H1 (cell line): ENCODE results near the gene DVL1. TPM values are rescaled to one million over a fixed set of nuclear protein-coding genes. Genes with fewer than 3 reads are reported as not detected.

Experiments
- CTCF ChIA-PET: fragments of 300-600 bp; sonication (Branson Sonifier 250); formaldehyde crosslinking; loops from one replicate; lab custom pipeline; 2021; ENCODE audit not compliant: partially characterized antibody; lab: Charles Lee
- POLR2A ChIA-PET: fragments of 300-600 bp; sonication (Branson Sonifier 250); formaldehyde crosslinking; loops from one replicate; lab custom pipeline; 2021; ENCODE audit warnings: inconsistent platforms; ENCODE audit not compliant: partially characterized antibody; lab: Charles Lee
- DNase-seq, 2 experiments: peaks; one replicate each; pipeline versions ENCODE4 v3.0.0 to v3.0.0-alpha.2; 2010 to 2022; ENCODE audit warnings: low spot score in 2 of 2, low read depth in 1 of 2, mixed read lengths in 1 of 2
- FAIRE-seq: peaks from 2 replicates; lab custom pipeline; 2011; peaks lifted over from hg19 to GRCh38; lab: Jason Lieb, UNC
- H2AFZ ChIP-seq: 2 replicates; pipeline ENCODE4 v1.8.1; 2012; ENCODE audit warnings: low read length, inconsistent platforms
- H2AK5ac ChIP-seq: 2 replicates; pipeline ENCODE4 v1.6.1; 2013; ENCODE audit warnings: low read depth, low read length
- H2BK120ac ChIP-seq: replicated peaks from 2 replicates; pipeline ENCODE3; 2013; ENCODE audit warnings: low read depth, low read length, inconsistent platforms
- H2BK12ac ChIP-seq: 2 replicates; pipeline ENCODE4 v1.6.1; 2013; ENCODE audit warnings: low read depth, low read length
- H2BK15ac ChIP-seq: 2 replicates; pipeline ENCODE4 v1.6.1; 2013; ENCODE audit warnings: low read length
- H2BK20ac ChIP-seq: 2 replicates; pipeline ENCODE4 v1.6.1; 2013; ENCODE audit warnings: low read length
- H2BK5ac ChIP-seq: 2 replicates; pipeline ENCODE4 v1.6.1; 2013; ENCODE audit warnings: low read depth, low read length
- H3K14ac ChIP-seq: 2 replicates; pipeline ENCODE4 v1.6.1; 2013; ENCODE audit warnings: inconsistent platforms; ENCODE audit not compliant: insufficient read length
- H3K18ac ChIP-seq: 2 replicates; pipeline ENCODE4 v1.6.1; 2013; ENCODE audit warnings: low read length; ENCODE audit errors: extremely low read depth
- H3K23ac ChIP-seq: 2 replicates; pipeline ENCODE4 v1.6.1; 2013; ENCODE audit warnings: inconsistent platforms; ENCODE audit not compliant: insufficient read length
- H3K23me2 ChIP-seq: 2 replicates; pipeline ENCODE4 v1.6.1; 2013; ENCODE audit warnings: low read depth, low read length
- H3K27ac ChIP-seq: 2 replicates; pipeline ENCODE4 v1.6.1; 2011; ENCODE audit warnings: low read depth, low read length, inconsistent platforms
- H3K27me3 ChIP-seq, 4 experiments: replicated peaks in 1 of 4; 1 replicate in 1 of 4; 2 replicates in 3 of 4; pipeline versions ENCODE4 v1.6.1 to v1.8.1; 2011 to 2013; ENCODE audit warnings: low read length in 3 of 4, mild to moderate bottlenecking in 3 of 4, inconsistent platforms in 2 of 4, mixed read lengths in 2 of 4, moderate library complexity in 1 of 4; ENCODE audit not compliant: control insufficient read depth in 3 of 4, insufficient read depth in 3 of 4; ENCODE audit errors: extremely low read depth in 1 of 4
- H3K36me3 ChIP-seq, 4 experiments: 2 replicates each; pipeline versions ENCODE4 v1.6.1 to v1.8.1; 2011 to 2013; ENCODE audit warnings: mild to moderate bottlenecking in 4 of 4, low read length in 3 of 4, moderate library complexity in 2 of 4, control low read depth in 1 of 4, inconsistent platforms in 1 of 4; ENCODE audit not compliant: insufficient read depth in 4 of 4, control insufficient read depth in 2 of 4
- H3K4ac ChIP-seq: replicated peaks from 2 replicates; pipeline ENCODE3; 2013; ENCODE audit warnings: low read length, low read depth, mixed read lengths, inconsistent platforms; ENCODE audit not compliant: insufficient read length
- H3K4me1 ChIP-seq, 4 experiments: replicated peaks in 1 of 4; 1 replicate in 1 of 4; 2 replicates in 3 of 4; pipeline versions ENCODE4 v1.6.1 to v1.8.1; 2011 to 2013; ENCODE audit warnings: low read length in 3 of 4, inconsistent platforms in 2 of 4, mixed read lengths in 1 of 4; ENCODE audit not compliant: insufficient read depth in 4 of 4, control insufficient read depth in 3 of 4
- H3K4me2 ChIP-seq, 2 experiments: 2 replicates each; pipeline versions ENCODE4 v1.6.1 to v1.8.1; 2011 to 2013; ENCODE audit warnings: low read depth in 2 of 2, low read length in 2 of 2, control low read depth in 1 of 2, inconsistent platforms in 1 of 2, mild to moderate bottlenecking in 1 of 2; ENCODE audit not compliant: insufficient read depth in 1 of 2
- H3K4me3 ChIP-seq, 4 experiments: fragments of 200-600, 300-600 bp in 1 of 4; sonication (generic), shearing (Covaris generic), sonication (Bioruptor Twin) in 1 of 4; 2 replicates each; pipeline versions ENCODE4 v1.5.1 to v1.8.1; 2011 to 2016; ENCODE audit warnings: low read length in 4 of 4, low read depth in 3 of 4, control low read depth in 2 of 4, inconsistent platforms in 2 of 4, mild to moderate bottlenecking in 2 of 4, mixed read lengths in 1 of 4, moderate library complexity in 1 of 4; ENCODE audit not compliant: insufficient read depth in 2 of 4; ENCODE audit errors: extremely low read depth in 1 of 4
- H3K56ac ChIP-seq: replicated peaks from 2 replicates; pipeline ENCODE3; 2013; ENCODE audit warnings: low read depth, mild to moderate bottlenecking, mixed read lengths, low read length, inconsistent platforms; ENCODE audit not compliant: insufficient read length
- H3K79me1 ChIP-seq: 2 replicates; pipeline ENCODE4 v1.6.1; 2013; ENCODE audit warnings: low read depth, low read length, control low read depth
- H3K79me2 ChIP-seq, 2 experiments: 2 replicates each; pipeline versions ENCODE4 v1.6.1 to v1.8.1; 2012 to 2013; ENCODE audit warnings: low read length in 2 of 2, mild to moderate bottlenecking in 2 of 2, inconsistent platforms in 1 of 2; ENCODE audit not compliant: insufficient read depth in 2 of 2, control insufficient read depth in 1 of 2
- H3K9ac ChIP-seq, 4 experiments: replicated peaks in 1 of 4; 1 replicate in 1 of 4; 2 replicates in 3 of 4; pipeline versions ENCODE4 v1.6.1 to v1.8.1; 2011 to 2013; ENCODE audit warnings: low read depth in 3 of 4, low read length in 3 of 4, control low read depth in 2 of 4, mild to moderate bottlenecking in 2 of 4, moderate library complexity in 2 of 4, inconsistent platforms in 1 of 4; ENCODE audit errors: extremely low read depth in 1 of 4
- H3K9me3 ChIP-seq, 2 experiments: 2 replicates each; pipeline versions ENCODE4 v1.6.1 to v1.8.1; 2012 to 2013; ENCODE audit warnings: mild to moderate bottlenecking in 2 of 2, moderate library complexity in 2 of 2, control low read depth in 1 of 2, inconsistent platforms in 1 of 2, low read depth in 1 of 2, low read length in 1 of 2, mixed read lengths in 1 of 2; ENCODE audit not compliant: insufficient read depth in 2 of 2
- H4K20me1 ChIP-seq, 2 experiments: replicated peaks in 1 of 2; 2 replicates each; pipeline versions ENCODE3 to v1.8.1; 2011 to 2013; ENCODE audit warnings: inconsistent platforms in 2 of 2, low read length in 2 of 2, mild to moderate bottlenecking in 1 of 2; ENCODE audit not compliant: insufficient read depth in 2 of 2, control insufficient read depth in 1 of 2
- H4K5ac ChIP-seq: 2 replicates; pipeline ENCODE4 v1.6.1; 2013; ENCODE audit warnings: low read length, low read depth, mixed read lengths, inconsistent platforms; ENCODE audit not compliant: insufficient read length
- H4K8ac ChIP-seq: 2 replicates; pipeline ENCODE4 v1.8.0; 2013; ENCODE audit warnings: mild to moderate bottlenecking, moderate library complexity, low read length, inconsistent platforms; ENCODE audit not compliant: insufficient read depth; ENCODE audit errors: extremely low read depth
- H4K91ac ChIP-seq: replicated peaks from 2 replicates; pipeline ENCODE3; 2013; ENCODE audit warnings: low read length, mixed read lengths, inconsistent platforms; ENCODE audit not compliant: insufficient read length
- HDAC2 ChIP-seq, 2 experiments: fragments of 300-600 bp in 1 of 2; sonication (generic) in 1 of 2; IDR thresholded peaks; 2 replicates each; pipeline ENCODE4 v1.6.1; 2011 to 2012; ENCODE audit warnings: low read depth in 2 of 2, low read length in 2 of 2, mild to moderate bottlenecking in 2 of 2, moderate library complexity in 2 of 2, borderline replicate concordance in 1 of 2, inconsistent platforms in 1 of 2
- POLR2A ChIP-seq, 2 experiments: IDR thresholded peaks; 1 replicate in 1 of 2; 2 replicates in 1 of 2; pipeline ENCODE4 v1.6.1; 2011; ENCODE audit warnings: low read depth in 2 of 2, low read length in 2 of 2, mild to moderate bottlenecking in 2 of 2; ENCODE audit errors: control extremely low read depth in 1 of 2
- POLR2AphosphoS5 ChIP-seq: IDR thresholded peaks from 2 replicates; pipeline ENCODE4 v1.6.1; 2011; ENCODE audit warnings: low read depth, low read length
- SIN3A ChIP-seq, 2 experiments: IDR thresholded peaks in 1 of 2; conservative IDR thresholded peaks in 1 of 2; 2 replicates each; pipeline ENCODE4 v1.6.1; 2011 to 2012; ENCODE audit warnings: low read length in 2 of 2, improper control_type of control experiment in 1 of 2, low read depth in 1 of 2, mild to moderate bottlenecking in 1 of 2
- WGBS, 2 experiments: shearing (Covaris generic) in 1 of 2; methylation state at CpG; one replicate each; pipeline versions ENCODE4 v1.1.6 to v1.1.7; 2013 to 2015; ENCODE audit warnings: low lambda C conversion rate in 2 of 2, mixed read lengths in 2 of 2, inconsistent platforms in 1 of 2, low coverage in 1 of 2, missing lambda C conversion rate in 1 of 2; ENCODE audit not compliant: insufficient replicate concordance in 2 of 2, insufficient coverage in 1 of 2, insufficient read length in 1 of 2; ENCODE audit errors: extremely low coverage in 1 of 2, missing lambda C conversion rate in 1 of 2; 5-methylcytosine and 5-hydroxymethylcytosine counted together
- polyA plus RNA-seq, 7 experiments: library from polyadenylated mRNA; depleted of rRNA in 3 of 7; stranded (reverse) in 5 of 7; unstranded in 2 of 7; fragments of >200 nt in 5 of 7; fragments of 200-250 nt in 2 of 7; gene quantifications; 1 replicate in 5 of 7; 2 replicates in 1 of 7; 4 replicates in 1 of 7; pipeline versions ENCODE4 v1.2.1 to v1.2.3, GENCODE V29; 2011 to 2013; ENCODE audit warnings: missing spikeins in 2 of 7, mixed read lengths in 2 of 7
- total RNA-seq: library from RNA; stranded (reverse); fragmentation: NEBNext Ultra II Directional; extraction: Animal tissue kit (Norgen Biotek cat#: 25700); gene quantifications from 2 replicates; pipeline ENCODE4 v1.2.1, GENCODE V29; 2021

The DVL1 gene
- total and polyA plus RNA-seq, 2 of the 8 experiments (the other 6 are each of a cell fraction or from before 2014, with no cell fraction given): 39.4 to 58.9 TPM

DNA sequence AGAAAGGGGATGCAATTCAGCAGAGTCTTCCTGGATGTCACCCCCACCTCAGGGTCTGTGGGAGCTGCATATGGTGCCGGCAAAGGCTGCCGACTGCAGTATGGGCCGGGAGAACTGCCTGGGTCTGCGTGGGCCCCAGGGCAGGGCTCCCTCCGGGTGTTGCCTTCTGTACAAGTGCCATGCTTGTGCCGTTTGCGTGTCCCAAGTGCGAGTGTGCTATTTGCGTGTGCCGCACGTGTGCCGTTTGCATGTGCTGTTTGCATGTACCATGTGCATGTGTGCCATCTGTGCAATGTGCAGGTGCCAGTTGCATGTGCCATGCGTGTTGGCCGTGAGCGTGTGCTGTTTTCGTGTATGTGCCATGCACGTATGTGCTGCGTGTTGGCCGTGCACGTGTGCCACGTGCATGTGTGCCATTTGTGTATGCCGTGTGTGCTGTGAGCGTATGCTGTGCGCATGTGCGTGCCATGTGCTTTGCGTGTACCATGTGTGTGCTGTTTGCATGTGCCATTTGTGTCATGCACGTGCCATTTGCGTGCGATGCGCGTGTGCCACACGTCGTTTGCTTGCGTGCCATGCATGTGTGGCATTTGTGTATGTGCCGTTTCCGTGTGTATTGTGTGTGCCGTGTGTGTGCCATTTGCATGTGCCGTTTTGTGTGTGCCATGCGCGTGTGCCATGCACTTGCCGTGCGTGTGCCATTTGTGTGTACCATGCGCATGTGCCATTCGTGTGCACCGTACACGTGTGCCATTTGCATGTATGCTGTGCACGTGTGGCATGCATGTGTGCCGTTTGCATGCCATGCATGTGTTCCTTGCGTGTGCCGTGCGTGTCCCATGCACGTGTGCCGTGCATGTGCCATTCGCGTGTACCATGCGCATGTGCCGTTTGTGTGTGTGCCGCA lies 19.7 kb downstream of the DVL1 start:
- peak overlapping the region; percentile 18; the same call in 1 of the 2 replicates for H2AK5ac ChIP-seq
- H3K9ac ChIP-seq: peak overlapping the region in 1 of 4 experiments; percentile 46; a peak in 1 of 7 replicates
- peaks cover 9% of the 10 kb centered on the region for H3K23me2 ChIP-seq
- no peak overlapping the region for H2AFZ ChIP-seq
- ChIA-PET POLR2A (interaction anchor here (0.9 to 9.0 kb wide), 5 partner anchors 8 to 34 kb away, joined by 3 to 134 read pairs (median 4); no protein-coding TSS in a partner anchor), CTCF (no interaction called here)
- peak overlapping the region; percentile 60; the same call in 1 of the 2 replicates for H2BK12ac ChIP-seq
- no peak for DNase-seq
- 0 out of 4 replicates have a peak, but pooled peaks cover 0 to 8% of the 10 kb centered on the region in 2 experiments for H3K79me2 ChIP-seq
- peaks cover 9% of the 10 kb centered on the region for H3K79me1 ChIP-seq
- peaks cover 0 to 8% (median 3%) of the 10 kb centered on the region in 4 experiments; a peak in 5 of 7 replicates for H3K4me1 ChIP-seq
- H4K91ac ChIP-seq: peak overlapping the region; percentile 95
- no peak overlapping the region for H3K18ac ChIP-seq
- peak overlapping the region; percentile 26; the same call in 1 of the 2 replicates for H2BK5ac ChIP-seq
- WGBS, 2 experiments: 93% methylated on average over 58 of the region's 58 CpGs; no CpG with 5 or more reads in 1 of the 2 experiments
- H4K8ac ChIP-seq: peak overlapping the region; percentile 51; the same call in 1 of the 2 replicates
- no peak for FAIRE-seq
- TF ChIP-seq POLR2A (IDR thresholded peaks at IDR 0.05; ENCODE audit: control extremely low read depth in 1 of 2, low read depth in 2 of 2, low read length in 2 of 2) (no peak), POLR2AphosphoS5 (peak; percentile 67), HDAC2 (IDR thresholded peaks at IDR 0.05; ENCODE audit: borderline replicate concordance in 1 of 2, low read depth in 2 of 2, low read length in 2 of 2) (no peak), SIN3A (conservative IDR thresholded peaks at IDR 0.05 in 1 of 2, IDR thresholded peaks at IDR 0.05 in 1 of 2; ENCODE audit: low read depth in 1 of 2, low read length in 2 of 2) (no peak)
- no peak overlapping the region for H2BK15ac ChIP-seq
- H3K9me3 ChIP-seq: peaks cover 0 to 6% of the 10 kb centered on the region in 2 experiments; a peak in 2 of 4 replicates
- no peak overlapping the region for H3K4me2 ChIP-seq
- H2BK120ac ChIP-seq: peak overlapping the region; percentile 64
- H3K36me3 ChIP-seq: peaks cover 0 to 3% (median 0%) of the 10 kb centered on the region in 4 experiments; a peak in 1 of 8 replicates
- H3K4me3 ChIP-seq: no peak overlapping the region
- H3K23ac ChIP-seq: no peak overlapping the region
- no peaks in the 10 kb centered on the region; a peak in 1 of 7 replicates for H3K27me3 ChIP-seq
- no peak overlapping the region for H4K5ac ChIP-seq
- H3K4ac ChIP-seq: peak overlapping the region; percentile 96
- H3K56ac ChIP-seq: no peak overlapping the region
- peaks cover 3 to 26% of the 10 kb centered on the region in 2 experiments for H4K20me1 ChIP-seq
- H3K14ac ChIP-seq: no peak overlapping the region
- H2BK20ac ChIP-seq: no peak overlapping the region
- H3K27ac ChIP-seq: no peak overlapping the region
